Glomerular endothelial cell (primary cell): Measurements from ENCODE around the gene KCNG4. TPM values are rescaled to one million over a fixed set of nuclear protein-coding genes. Genes with fewer than 3 reads are reported as not detected.

ENCODE experiments used
- DNase-seq: peaks from one replicate; pipeline ENCODE4 v3.0.0-alpha.2; 2011; ENCODE audit warnings: low read depth, low spot score; ENCODE audit errors: extremely low read depth
- total RNA-seq: library from RNA; depleted of rRNA; stranded (reverse); fragments of >200 nt; gene quantifications from 2 replicates; pipeline ENCODE4 v1.2.3, GENCODE V29; 2015

The KCNG4 gene, protein sequence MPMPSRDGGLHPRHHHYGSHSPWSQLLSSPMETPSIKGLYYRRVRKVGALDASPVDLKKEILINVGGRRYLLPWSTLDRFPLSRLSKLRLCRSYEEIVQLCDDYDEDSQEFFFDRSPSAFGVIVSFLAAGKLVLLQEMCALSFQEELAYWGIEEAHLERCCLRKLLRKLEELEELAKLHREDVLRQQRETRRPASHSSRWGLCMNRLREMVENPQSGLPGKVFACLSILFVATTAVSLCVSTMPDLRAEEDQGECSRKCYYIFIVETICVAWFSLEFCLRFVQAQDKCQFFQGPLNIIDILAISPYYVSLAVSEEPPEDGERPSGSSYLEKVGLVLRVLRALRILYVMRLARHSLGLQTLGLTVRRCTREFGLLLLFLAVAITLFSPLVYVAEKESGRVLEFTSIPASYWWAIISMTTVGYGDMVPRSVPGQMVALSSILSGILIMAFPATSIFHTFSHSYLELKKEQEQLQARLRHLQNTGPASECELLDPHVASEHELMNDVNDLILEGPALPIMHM
- total RNA-seq = not detected in 2 replicates

DNA sequence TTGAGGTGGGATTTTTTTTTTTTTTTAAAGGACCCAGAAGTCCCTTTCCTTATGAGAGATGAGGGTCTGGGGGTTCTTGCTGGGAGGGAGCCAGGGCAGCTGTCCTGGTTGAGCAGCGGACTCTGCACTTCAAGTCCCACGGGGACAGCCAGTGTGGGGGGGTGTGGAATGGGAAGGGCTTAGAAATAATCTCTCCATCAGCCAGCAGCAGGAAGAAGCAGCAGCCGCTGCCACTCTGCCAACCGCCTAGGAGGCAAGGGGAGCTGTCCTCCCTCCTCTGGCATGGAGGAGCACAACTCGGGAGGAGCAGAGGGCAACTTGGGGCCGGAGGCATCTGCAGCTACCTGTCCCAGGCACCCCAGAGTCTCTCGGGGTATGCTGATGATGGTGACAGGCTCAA lies at the start of gene KCNG4:
Gene KCNG4 (minus strand): TSS at position 104 of the 400 bp plus-strand sequence. CDS start 2,527 bp downstream, outside the sequence.
- DNase-seq = no peak

DNA sequence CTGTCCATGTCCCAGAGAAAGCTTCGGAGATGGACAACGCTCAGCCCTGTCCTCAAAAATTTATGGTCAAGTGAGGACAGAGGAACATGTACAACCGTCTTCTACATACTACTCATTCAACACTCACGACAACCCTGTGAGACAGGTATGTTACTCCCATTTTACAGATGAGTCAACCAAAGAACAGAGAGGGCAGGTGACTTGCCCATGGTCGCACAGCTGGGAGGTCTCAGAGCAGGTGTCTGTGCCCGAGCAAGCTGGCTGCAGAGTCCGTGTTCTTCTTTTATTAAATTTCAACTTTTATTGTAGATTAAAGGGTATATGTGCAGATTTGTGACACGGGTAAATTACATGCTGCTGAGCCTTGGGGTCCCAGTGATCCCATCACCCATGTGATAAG lies 49.1 kb upstream of the KCNG4 start:
- no peak for DNase-seq

DNA sequence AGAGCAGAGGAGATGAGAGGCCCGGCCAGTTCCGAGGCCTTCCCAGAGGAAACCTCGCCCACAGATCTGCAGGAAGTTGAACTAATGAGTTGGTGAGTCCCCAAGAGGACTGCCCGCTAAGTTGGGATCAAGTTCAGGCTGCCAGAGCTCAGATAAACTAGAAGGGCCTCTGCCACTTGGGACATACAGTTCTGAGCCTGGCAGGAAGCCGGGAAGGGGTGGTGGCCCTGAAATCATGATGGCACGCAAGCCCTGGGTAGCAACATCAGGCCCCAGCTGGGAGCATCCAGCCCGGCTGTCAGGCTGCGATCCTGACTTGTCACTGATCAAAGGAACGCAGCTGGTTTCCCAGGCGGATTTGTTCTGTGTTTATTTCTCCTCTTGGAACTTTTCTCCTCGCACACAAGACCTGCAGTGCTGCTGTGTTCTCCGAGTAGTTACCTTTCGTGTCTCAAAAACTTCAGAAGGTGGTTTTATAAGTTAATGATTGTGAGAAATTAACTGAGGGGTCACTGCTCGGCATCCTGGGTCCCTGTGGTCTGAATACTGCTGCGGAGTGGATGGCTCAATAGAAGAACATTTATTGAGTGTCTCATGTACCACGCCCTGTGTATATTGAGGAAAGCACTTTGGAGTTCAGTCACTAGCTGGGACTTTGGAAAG lies 46.9 kb upstream of the KCNG4 start:
- no peak for DNase-seq

DNA sequence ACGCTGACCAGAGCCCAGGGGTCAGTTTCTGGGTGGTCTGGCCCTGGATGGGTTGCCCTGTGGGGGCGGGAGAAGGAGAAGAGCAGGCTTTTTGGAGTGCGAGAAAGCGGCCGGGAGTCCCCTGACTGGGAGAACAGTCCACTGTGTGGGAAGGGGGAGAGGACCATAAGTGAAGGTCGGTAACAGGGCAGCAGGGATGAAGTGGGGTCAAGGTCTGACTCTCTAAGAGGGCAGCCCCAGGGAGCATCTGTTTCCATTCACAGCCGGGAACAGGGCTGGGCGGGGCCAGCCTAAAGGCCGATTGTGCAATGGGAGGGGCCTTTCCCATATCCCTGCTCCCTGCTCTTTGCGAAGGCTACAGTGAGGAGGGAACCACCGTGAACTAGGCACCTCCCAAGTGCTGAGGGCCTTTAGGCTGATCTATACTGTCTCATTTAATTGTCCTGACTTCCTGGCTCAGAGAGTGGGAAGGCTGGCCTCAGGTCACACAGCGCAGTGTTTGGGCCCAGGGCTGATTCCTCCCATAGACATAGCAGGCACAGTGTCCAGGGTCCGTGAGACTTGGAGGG lies 44.4 kb upstream of the KCNG4 start:
- DNase-seq = no peak

DNA sequence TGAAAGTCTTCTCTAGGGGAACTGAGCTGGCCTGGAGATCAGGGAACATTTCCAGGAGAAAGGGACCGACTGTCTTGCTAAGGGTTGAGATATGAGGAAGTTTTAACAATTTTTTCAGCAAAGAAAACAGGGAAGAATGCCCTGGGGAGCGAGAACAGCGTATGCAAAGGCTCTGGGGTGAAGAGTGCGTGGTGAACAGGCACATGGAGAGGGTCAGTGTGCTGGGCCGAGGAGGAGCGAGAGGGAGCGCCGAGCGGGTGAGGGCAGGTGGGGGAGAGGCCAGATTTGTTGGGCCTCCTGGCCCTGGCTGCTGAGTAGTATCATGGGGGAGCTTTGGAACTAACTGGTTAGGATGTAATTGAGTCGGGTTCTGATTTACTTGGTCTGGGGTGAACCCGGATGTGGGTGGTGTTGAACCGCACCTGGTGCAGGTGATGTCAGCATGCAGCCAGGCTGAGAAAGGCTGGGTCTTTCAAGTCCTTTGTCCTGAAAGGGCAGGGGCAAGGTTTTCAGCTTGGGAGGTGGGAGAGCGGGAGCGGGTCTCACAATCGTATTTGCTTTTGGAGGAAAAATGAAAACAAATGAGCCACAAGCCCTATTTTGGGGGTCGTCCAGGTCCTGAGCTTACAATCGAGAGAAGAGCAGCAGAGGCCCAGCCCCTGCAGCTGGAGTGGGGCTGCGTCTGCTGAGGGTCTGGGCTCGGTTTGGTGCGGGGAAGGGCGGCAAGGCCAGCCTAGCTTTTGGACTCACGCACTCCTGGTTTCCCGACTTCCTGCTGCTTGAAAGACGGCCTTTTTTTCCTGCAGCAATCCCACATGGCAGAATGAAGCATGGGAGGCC lies 43.7 kb upstream of the KCNG4 start:
- DNase-seq = no peak

DNA sequence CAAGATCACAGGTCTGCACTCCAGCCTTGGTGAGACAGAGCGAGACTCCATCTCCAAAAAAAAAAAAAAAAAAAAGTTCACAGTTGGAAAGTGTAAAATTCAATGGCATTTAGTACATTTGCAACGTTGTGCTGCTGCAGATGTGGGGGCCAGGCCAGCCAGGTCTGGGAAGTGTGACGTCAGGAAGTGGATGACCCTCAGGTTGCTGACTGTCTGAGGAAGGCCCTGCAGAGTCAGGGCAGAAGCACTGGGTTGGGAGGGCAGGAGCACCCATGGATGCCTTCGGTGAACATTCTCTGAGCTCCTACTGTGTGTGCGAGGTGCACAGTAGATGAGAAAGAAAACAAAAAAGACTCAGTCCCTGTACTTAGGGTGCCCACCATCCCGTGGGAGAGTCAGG lies 42.7 kb upstream of the KCNG4 start:
- DNase-seq = no peak

DNA sequence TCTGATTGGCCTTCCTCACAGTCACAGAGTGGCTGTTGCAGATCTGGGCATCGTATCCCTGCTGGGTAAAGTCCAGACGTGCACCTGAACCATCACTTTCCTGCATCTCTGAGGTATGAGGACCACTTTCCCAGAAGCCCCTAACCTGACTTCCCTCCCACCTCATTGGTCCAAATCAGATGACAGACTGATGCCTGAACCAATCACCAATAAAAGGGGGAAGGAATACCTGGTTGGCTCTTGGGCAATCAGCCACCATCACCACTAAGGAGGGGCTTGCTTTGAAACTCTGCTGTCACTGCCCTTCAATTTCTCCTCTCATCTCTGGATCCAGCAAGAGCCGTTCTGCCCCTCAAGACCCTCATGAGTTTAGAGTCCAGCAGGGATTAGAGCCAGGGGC lies 41.3 kb upstream of the KCNG4 start:
- no peak for DNase-seq

DNA sequence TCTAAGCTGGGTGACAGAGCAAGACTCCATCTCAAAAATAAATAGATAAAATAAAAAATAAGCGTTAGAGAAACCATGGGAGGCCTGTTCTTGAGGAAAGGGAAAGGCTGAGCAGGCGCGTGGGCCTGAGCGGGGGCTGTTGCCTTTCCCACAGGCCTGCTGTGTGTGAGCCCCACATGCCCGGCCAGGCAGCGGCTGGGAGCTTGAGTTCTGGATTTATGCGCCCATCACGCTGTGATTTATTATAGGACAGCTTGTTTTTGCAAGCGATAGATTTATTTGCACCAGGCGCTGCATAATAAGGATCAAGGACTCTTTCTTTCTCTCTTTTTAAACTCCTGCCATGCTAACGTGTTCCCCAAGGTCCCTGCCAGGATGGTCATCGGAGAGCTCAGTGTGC lies 40.1 kb upstream of the KCNG4 start:
- DNase-seq = no peak

DNA sequence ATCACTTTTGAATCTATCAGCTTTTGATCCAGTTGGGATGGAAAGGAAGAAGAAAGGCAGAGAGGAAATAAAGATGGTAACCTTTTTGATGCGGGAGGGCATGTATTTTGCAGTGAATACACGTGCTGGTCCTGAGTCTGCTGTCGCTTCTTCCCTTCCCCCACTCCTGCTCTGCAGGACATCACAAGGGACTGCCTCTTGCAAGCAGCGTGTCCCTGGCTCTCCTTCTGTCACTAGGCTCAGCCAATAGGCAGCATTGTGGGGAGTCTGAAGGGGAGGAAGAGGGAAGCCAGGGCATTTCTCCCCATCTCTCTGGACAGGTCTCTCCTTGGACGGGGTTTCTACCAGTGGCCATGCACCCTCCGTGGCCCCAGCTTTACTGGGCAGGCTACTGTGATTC lies 39.2 kb upstream of the KCNG4 start:
- DNase-seq = no peak

DNA sequence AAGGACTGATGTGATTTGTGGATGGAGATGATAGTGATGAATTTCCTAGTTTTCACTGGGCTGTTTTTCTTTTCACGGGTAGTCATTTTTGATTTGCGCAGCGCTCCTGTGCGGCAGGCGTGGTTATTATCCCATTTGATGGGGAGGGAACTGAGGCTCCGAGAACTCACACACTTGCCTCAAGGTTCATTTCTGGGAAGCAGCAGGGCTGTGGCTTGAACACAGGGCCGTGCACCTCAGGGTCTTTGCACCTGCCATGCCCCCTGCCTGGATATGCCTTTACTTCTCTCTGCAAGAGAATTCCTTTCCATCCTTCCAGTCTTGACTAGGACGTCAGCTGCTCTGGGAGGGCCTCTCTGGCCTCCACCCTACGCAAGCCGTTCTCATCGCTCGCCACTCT lies 38.5 kb upstream of the KCNG4 start:
- DNase-seq = no peak

DNA sequence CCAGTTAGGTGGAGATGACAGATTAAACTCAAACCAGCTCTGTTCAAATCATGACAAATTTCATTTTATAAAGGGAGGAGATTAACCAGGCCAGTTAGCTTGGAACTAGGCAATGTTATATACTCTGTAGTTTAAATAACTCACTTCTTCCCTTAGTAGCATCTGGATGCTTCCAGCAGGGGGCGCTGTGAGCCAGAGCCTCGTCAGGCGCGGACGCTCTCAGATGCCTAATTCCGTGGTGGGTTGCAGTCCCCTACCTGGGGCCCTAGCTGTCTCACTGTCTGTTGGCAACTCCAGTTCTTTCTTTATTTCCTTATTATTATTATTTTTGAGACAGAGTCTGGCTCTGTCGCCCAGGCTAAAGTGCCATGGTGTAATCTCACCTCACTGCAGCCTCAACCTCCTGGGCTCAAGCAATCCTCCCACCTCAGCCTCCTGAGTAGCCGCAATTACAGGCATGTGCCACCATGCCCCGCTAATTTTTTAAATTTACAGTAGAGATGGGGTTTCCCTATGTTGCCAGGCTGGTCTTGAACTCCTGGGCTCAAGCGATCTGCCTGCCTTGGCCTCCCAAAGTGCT lies 37.5 kb upstream of the KCNG4 start:
- no peak for DNase-seq

DNA sequence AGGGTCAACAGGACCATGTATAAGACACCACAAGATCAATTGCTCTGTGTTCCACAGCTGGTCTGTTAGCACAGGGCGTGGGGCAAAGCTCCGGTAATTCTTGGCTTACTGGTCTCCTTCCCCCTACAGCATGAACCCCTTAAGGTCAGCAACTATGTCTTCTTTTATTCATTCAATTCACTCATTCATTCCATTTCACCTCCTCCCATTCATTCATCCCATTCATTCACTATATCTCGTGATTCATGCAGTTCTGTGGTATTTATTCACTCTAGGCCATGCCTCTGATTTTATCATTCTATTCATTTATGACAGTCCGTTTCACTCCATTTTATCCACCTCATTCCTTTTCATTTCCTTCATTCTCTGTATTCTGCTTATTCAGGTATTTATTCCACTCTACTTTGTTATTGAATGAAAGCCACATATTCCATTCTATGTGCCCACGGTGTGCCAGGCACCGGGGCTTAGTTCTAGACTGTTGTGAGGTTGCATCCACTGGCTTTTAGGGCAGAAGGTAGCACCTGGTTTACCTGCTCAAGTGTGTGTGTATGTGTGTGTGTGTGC lies 35.9 kb upstream of the KCNG4 start:
- DNase-seq = no peak

DNA sequence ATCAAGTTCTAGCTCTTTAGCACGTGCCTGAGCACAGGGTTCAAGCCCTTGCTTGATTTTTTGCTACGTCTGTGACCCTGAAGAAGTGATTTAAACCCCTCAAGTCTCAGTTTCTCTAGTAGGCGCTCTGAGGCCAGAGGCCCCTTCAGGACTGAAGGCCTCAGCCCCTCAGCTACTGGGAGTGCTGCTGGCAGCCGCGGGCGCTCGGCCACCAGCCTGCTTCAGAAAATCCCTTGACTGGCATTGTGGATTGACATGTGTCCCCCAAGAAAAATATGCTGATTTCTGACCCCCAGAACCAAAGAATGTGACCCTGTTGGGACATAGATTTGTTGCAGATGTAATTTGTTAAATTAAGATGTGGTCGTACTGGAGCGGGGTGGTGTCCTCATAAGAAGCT lies 34.7 kb upstream of the KCNG4 start:
- no peak for DNase-seq

DNA sequence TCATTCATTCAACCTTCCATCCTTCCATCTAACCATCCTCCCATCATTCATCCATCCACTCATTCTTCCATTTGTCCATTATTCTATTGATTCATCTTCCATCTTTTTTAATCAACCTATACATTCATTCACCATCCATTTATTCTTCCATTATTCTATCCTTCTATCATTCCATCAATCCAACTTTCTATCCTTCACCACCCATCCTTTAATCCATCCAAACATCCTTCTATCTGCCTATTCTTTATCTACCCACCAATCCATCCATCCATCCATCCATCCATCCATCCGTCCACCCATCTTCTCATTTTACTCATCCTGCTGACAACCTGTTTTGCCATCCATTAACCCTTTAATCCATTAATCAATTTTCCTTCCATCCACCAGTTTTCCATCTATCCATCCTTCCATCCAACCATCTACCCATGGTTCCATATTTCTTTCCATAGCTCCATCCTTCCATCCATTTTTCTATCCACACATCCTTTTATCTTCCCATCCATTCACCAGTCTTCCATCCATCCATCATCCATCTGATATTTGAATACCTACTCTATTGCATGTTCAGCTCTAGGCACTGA lies 33.0 kb upstream of the KCNG4 start:
- DNase-seq = no peak

DNA sequence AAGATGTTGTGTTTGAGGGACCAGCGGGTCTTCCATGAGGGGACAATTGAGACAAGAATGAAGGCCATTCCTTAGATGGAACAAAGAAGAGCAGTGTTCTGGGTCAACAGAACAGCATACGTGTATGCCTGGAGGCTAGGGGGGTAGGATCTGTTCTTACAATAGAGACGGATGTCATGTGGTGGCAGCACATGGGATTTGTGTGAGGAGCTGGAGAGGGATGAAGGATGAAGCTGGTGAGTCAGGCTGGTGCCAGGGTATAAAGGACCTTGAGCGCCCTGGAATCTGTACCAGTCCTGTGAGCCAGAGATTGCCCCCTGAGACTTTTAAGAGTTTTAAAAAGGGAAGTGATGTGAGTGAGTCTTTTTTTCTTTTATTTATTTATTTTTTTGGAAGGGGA lies 32.1 kb upstream of the KCNG4 start:
- no peak for DNase-seq

DNA sequence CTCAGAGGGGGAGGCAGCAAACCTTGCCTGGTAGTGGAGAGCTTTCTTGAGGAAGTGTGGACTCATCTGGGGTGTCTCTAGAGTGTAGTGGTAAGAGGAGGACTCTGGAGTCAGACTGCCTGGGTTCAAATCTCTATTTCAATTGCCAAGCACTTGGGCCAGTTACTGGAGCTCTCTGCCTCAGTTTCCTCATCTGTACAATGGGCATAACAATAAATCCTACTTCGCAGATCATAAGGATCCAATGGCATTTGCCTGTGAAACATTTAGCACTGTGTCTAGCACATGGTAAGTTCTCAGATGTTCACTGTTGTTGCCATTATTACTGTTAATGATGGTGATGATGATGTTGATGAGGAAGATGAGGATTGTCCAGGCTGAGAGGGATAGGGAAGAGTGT lies 31.2 kb upstream of the KCNG4 start:
- DNase-seq = no peak

DNA sequence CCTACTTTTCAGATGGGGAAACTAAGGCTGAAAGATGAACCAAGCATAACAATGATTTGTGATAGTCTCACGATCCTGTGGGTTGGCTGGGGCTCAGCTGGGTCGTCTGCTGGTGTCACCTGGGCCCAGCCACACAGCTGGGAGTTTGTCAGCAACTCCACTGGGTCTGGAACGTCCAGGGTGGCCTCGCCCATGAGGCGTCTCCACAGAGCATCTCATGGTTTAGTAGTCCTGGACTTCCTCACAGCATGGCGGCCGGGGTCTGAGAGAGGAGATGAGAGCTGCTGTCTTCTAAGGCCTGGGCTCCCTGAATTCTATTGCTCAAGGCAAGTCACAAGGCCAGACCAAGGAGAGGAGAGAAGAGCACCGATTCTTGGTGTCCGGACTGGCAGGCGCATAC lies 30.7 kb upstream of the KCNG4 start:
- no peak for DNase-seq

DNA sequence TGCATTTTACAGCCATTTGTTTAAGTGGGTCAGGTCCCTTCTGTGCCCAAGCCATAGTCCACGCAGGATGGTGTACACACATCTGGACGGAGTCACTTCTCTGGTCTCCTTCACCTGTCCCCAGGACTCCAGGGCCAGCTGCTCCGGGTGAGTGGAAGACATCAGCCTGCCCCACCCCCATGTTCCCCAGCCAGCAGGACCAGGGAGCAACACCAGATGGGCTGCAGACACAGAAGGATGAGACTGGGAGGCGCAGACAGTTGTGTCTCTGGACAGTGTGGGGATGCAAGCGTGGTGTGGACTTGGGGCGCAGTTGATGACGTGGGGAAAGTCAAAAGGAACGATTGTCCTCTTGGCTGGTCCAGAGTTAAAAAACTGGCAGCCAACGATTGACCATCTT lies 30.3 kb upstream of the KCNG4 start:
- no peak for DNase-seq

DNA sequence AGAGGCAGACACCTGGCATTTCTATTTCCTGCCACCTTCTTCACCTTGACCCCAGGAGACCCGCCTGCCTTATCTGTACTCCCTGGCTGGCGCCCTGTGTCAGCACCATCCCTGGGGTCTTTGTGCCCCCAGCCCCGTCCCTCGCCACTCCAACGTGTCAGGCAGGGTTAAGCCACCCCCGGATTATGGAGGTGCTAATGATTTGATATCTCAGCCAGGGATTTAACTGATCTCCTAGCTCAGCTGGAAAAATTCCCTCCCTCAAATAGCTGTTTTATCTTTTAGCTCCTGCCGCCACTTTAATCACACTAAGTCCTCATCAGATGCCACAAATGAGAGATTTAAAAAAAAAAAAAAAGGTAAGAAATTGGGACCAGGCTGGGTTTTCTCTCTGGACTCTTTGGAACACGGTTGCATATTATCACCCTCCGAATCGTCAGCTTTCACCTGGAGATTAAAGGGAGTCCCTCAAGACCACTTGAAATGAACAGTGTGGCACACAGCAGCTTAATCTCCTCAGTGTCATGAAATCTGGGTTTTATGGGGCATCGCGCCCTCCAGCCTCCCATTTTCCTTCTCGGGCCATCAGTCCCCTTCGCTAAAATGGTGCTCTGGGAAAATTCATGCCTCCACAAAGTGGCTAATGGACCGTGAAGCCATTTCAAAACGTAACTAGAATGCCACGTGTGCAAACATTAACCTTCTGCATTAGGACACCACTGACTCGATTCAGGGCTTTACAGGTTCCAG lies 28.7 kb upstream of the KCNG4 start:
- no peak for DNase-seq
